Amniotic epithelial cell (primary cell): ENCODE results near the gene NDOR1.
A peak's percentile ranks its signal among the peaks of the same experiment; 100 is the strongest.

Experiments used
- DNase-seq: peaks from one replicate; pipeline ENCODE4 v3.0.0-alpha.2; 2010; ENCODE audit warnings: low read depth

Gene NDOR1

GRCh38 chr9:137244486-137245449 is 39.3 kb downstream of the NDOR1 start:
- DNase-seq, result no peak

GRCh38 chr9:137245450-137246421 is 40.2 kb downstream of the NDOR1 start:
- no peak for DNase-seq

GRCh38 chr9:137247135-137247915 is 41.8 kb downstream of the NDOR1 start:
- DNase-seq, result peak; percentile 62

GRCh38 chr9:137247916-137248175 is 42.3 kb downstream of the NDOR1 start:
- no peak for DNase-seq

- DNase-seq, result no peak
These were observed 45.1 kb downstream of the NDOR1 start for GRCh38 chr9:137250329-137251193.

- no peak for DNase-seq
These were observed 45.6 kb downstream of the NDOR1 start, which contains the start of gene STPG3 for GRCh38 chr9:137251194-137251461. STPG3 (plus strand) TSS chr9:137251286; CDS start chr9:137251287, 1 bp downstream.

- no peak for DNase-seq
These were observed 46.2 kb downstream of the NDOR1 start for GRCh38 chr9:137251490-137252268.

- no peak for DNase-seq
These were observed 47.3 kb downstream of the NDOR1 start for GRCh38 chr9:137252555-137253506.

GRCh38 chr9:137253717-137254623 is 48.5 kb downstream of the NDOR1 start:
- DNase-seq, result peak; percentile 28

- peak; percentile 76 for DNase-seq
These were observed 49.3 kb downstream of the NDOR1 start, which contains the start of gene NELFB for GRCh38 chr9:137254624-137255447. NELFB (plus strand) TSS chr9:137255327.

GRCh38 chr9:137255448-137256114 is 50.1 kb downstream of the NDOR1 start:
- DNase-seq, result no peak

GRCh38 chr9:137256362-137256761 is 50.9 kb downstream of the NDOR1 start:
- DNase-seq, result no peak

- DNase-seq, result no peak
These were observed 51.4 kb downstream of the NDOR1 start for GRCh38 chr9:137256856-137257255.

GRCh38 chr9:137262173-137262908 is 56.8 kb downstream of the NDOR1 start:
- peak; percentile 41 for DNase-seq

- DNase-seq, result no peak
These were observed 57.4 kb downstream of the NDOR1 start for GRCh38 chr9:137262909-137263285.

- no peak for DNase-seq
These were observed 58.0 kb downstream of the NDOR1 start for GRCh38 chr9:137263506-137263905.
